HG03469 (cell line): Measurements from ENCODE around the gene WFDC2.
"Not testable (repeated sequence)": the region's sequence is repeated elsewhere in the genome, so short reads cannot be mapped to it uniquely, and the experiment has no call there.

Source experiments
- ATAC-seq: cut with Tn5 transposase; IDR thresholded peaks from one replicate; pipeline ENCODE4 v1.9.1; 2021; ENCODE audit warnings: mild to moderate bottlenecking, moderate library complexity, moderate number of reproducible peaks; ENCODE audit not compliant: unreplicated experiment

WFDC2 gene

GRCh38 chr20:45450097-45450818 lies 19.3 kb upstream of the WFDC2 start:
- no peak for ATAC-seq

GRCh38 chr20:45452238-45452637 lies 17.3 kb upstream of the WFDC2 start:
- no peak for ATAC-seq

DNA sequence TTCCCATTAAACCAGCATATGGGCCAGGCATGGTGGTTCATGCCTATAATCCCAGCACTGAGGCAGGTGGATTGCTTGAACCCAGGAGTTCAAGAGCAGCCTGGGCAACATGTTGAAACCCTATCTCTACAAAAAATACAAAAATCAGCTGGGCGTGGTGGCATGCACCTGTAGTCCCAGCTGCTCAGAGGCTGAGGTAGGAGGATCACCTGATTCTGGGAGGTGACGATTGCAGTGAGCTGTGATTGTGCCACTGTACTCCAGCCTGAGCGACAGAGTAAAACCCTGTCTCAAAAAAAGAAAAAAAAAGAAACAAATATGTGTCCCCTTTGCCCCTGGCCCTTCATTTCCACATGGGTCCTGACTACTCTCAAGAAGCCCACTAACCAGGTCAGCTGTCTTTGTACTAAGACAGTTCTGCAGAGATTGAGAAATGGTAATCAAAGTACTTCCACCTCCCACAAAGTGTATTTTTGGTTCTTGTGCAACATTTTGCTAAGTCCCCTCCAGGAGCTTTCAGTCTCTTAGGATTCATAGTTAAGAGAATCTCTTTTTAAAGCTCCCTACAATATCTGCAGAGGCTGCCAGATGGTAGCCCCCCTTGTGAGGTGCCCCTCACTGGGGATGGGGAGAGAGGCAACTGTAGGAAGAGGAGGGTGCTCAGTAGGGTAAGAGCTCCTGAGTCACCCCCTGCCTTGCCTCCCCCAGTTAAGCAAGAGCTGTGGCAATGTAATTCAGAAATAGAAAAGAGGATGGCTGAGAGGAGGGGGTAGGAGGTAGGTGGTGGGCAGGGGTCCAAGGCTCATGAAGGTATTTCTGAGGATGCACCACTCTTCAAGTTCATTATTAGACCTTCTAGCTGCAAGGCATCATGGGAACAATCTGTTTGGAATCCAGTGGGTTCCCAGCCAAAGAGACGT lies 16.5 kb upstream of the WFDC2 start:
- no peak for ATAC-seq

DNA sequence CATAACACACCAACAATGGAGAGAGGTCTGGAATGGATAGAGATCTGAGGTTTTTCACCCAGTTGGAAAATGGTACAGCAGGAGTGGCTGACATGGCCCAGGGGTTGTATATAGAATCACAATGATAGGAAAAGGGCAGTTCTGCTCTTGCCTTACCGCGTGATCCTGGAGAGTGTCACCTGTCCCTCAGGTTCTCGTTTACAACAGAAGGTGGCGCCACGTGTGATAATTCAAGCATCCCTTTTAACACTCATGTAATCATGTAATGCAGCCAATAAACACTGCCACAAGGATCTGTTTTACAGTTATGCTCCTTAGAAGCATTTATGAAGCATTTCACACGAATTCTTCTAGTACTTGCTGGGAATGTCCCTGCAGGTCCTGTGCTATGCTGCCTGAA lies 12.9 kb upstream of the WFDC2 start:
- no peak for ATAC-seq

GRCh38 chr20:45459606-45460005 lies 9.9 kb upstream of the WFDC2 start:
- no peak for ATAC-seq

- ATAC-seq, result no peak
Observed at GRCh38 chr20:45461225-45461624, 8.3 kb upstream of the WFDC2 start.

GRCh38 chr20:45462711-45463509 lies 6.6 kb upstream of the WFDC2 start:
- no peak for ATAC-seq

DNA sequence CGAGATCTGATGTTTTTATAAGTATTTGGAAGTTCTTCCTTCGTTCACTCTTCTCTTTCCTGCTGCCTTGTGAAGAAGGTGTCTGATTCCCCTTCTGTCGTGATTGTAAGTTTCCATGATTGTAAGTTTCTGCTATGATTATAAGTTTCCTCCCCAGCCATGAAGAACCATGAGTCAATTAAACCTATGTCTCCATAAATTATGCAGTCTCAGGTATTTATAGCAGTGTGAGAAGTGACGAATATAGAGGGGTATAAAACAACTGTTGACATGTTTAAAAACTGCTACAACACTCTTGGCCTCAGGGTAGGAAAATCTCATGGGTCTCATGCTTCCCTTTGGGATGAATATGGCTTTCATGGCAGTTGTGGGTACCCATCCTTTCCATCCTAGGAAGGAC lies 5.8 kb upstream of the WFDC2 start:
- no peak for ATAC-seq

GRCh38 chr20:45465491-45466266 lies 3.9 kb upstream of the WFDC2 start:
- no peak for ATAC-seq

DNA sequence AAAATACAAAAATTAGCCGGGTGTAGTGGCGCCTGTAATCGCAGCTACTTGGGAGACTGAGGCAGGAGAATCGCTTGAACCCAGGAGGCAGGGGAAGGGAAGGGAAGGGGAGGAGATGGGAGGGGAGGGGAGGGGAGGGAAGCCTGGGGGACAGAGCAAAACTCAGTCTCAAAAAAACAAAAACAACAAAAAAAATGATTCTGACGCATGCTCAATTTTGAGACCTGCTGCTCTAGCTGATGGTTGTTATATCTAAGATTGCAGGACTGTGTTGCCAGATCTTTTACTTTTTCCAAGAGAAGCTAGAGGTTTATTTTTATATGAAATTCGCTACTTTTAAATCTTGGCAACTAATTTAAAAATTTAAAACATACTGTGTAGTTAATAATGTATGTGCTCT lies 2.4 kb upstream of the WFDC2 start:
- no peak for ATAC-seq

DNA sequence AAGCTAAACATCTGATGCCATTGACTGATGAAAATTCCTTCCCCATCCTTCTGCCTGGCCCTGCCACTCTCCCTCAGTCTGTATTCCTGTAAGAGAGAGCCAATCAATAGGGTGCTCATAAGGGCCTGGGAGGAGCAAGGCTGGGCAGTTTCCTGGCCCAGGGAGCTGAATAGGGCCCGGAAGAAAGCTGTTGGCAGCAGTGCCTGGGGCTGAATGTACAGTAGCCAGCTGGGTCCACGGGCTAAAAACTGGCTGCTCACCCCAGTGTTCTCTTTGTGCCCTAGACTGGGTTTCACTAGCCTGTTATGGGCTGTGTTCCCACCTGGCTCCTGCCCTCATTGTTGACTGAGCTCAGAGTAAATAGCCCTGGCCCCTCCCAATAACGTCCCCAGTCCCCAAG lies 1.7 kb upstream of the WFDC2 start:
- no peak for ATAC-seq

- ATAC-seq, result no peak
Observed at GRCh38 chr20:45470262-45470931, 844 bp downstream of the WFDC2 start.

DNA sequence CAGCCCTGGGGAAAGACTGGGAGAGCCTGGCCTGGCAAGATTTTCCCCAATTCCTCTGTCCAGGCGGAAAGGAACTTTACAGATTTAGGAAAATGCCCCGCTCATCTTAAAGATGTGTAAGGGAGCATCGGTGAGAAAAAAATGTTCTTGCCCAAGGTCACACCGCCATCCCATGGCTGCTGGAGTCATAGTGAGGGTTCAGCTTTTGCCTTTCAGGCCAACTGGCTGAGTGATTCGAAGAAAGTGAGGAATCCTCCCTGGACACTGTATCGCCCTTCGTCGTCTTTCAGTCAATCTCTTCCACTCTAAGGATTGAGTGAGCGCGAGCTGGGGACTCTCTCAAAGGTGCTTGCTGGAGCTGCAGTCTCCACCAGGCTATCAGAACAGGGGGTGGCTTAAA lies 1.4 kb downstream of the WFDC2 start:
- no peak for ATAC-seq

- not testable (repeated sequence) for ATAC-seq
Observed at GRCh38 chr20:45472286-45472685, 2.7 kb downstream of the WFDC2 start.

GRCh38 chr20:45477530-45478148 lies 8.1 kb downstream of the WFDC2 start:
- ATAC-seq, result not testable (repeated sequence)

DNA sequence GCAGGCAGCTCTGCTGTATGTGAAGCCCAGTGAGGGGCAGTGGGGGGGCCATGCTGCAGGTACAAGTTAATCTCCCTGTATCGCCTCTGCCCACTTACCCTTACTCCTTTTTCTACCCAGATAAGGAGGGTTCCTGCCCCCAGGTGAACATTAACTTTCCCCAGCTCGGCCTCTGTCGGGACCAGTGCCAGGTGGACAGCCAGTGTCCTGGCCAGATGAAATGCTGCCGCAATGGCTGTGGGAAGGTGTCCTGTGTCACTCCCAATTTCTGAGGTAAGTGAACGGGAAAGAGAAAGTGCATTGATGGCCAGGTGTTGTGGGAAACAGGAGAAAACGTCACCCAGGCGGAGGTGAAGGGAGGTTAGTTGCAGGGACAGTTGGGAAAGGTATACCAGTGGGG lies 10.3 kb downstream of the WFDC2 start:
- no peak for ATAC-seq

DNA sequence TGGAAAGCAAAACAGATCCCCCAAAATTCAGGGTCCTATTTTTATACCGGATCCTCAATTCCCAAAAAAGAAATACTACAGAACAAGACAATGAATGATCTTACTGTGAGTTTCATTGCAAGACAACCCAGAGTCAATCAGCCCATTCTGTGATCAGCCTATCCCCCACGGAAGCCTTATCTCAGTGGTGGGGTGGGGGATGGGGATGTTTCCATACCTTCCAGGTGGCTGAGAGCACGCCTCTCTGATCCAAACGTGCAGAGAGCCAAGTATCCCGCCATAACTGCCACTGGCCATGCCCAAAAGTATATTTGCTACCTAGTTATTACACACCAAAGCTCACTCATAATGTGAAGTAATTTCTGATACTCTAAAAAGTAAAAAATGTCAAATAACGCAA lies 15.1 kb downstream of the WFDC2 start:
- no peak for ATAC-seq

DNA sequence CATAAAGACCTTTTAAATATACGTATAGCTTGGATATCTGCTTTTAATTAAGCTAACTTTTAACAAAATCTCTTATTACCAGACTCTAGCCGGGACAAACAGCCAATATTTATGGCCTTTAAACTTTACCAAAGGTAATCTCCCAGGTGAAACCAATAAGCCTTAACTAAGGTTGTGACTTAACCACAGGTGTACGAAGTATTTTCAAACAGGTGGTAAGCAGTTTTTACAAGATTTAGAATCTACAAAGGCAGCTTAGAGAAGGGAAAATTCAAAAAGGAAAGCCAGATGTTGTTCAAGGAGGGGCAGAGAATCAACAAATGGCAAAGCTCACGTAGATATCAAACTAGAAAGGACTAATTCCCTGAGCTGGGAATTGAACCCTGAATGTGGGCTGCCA lies 15.8 kb downstream of the WFDC2 start:
- no peak for ATAC-seq

- ATAC-seq, result no peak
Observed at GRCh38 chr20:45487231-45487635, 17.7 kb downstream of the WFDC2 start.
